Spleen (tissue), 11 donors: ENCODE measurements around the gene RUFY3. TPM values are rescaled to one million over a fixed set of nuclear protein-coding genes. Genes with fewer than 3 reads are reported as not detected.
"Not testable (repeated sequence)": the region's sequence is repeated elsewhere in the genome, so short reads cannot be mapped to it uniquely, and the experiment has no call there.

Source experiments
- DNase-seq: peaks from one replicate; pipeline ENCODE4 v3.0.0-alpha.2; 2020
- H3K27ac ChIP-seq, 8 donors: fragments of 200-600 bp; sonication (generic) in 7 of 8; 1 replicate in 4 of 8; 2 replicates in 4 of 8; pipeline versions ENCODE4 v1.5.0 to v1.8.0; 2016 to 2021; ENCODE audit warnings: inconsistent platforms in 4 of 8, mild to moderate bottlenecking in 4 of 8, moderate library complexity in 1 of 8
- H3K27me3 ChIP-seq, 7 donors: fragments of 200-600 bp; sonication (generic) in 6 of 7; replicated peaks in 1 of 7; 1 replicate in 4 of 7; 2 replicates in 3 of 7; pipeline versions ENCODE4 v1.5.0 to v1.8.0; 2016 to 2021; ENCODE audit warnings: inconsistent platforms in 3 of 7, mild to moderate bottlenecking in 1 of 7
- H3K36me3 ChIP-seq, 6 donors: fragments of 200-600 bp; sonication (generic) in 5 of 6; 1 replicate in 4 of 6; 2 replicates in 2 of 6; pipeline versions ENCODE4 v1.5.0 to v1.8.0; 2016 to 2021; ENCODE audit warnings: inconsistent platforms in 2 of 6
- H3K4me1 ChIP-seq, 6 donors: fragments of 200-600 bp; sonication (generic) in 5 of 6; 1 replicate in 3 of 6; 2 replicates in 3 of 6; pipeline versions ENCODE4 v1.5.0 to v1.8.0; 2016 to 2021; ENCODE audit warnings: inconsistent platforms in 3 of 6
- H3K4me3 ChIP-seq, 8 donors: fragments of 200-600 bp; sonication (generic) in 7 of 8; 1 replicate in 4 of 8; 2 replicates in 4 of 8; pipeline versions ENCODE4 v1.5.0 to v1.8.0; 2016 to 2021; ENCODE audit warnings: inconsistent platforms in 4 of 8, mild to moderate bottlenecking in 4 of 8, moderate library complexity in 2 of 8
- H3K9me3 ChIP-seq, 8 donors: fragments of 200-600 bp; sonication (generic) in 7 of 8; 1 replicate in 4 of 8; 2 replicates in 4 of 8; pipeline versions ENCODE4 v1.5.0 to v1.8.0; 2016 to 2021; ENCODE audit warnings: inconsistent platforms in 4 of 8
- POLR2A ChIP-seq, 3 donors: fragments of 450-650 bp; IDR thresholded peaks; one replicate each; pipeline ENCODE4 v1.5.1; 2017; ENCODE audit warnings: antibody characterized with exemption in 3 of 3, mild to moderate bottlenecking in 1 of 3
- POLR2AphosphoS5 ChIP-seq, 3 donors: sonication (generic); formaldehyde crosslinking; IDR thresholded peaks; one replicate each; pipeline ENCODE4 v1.5.1; 2017; ENCODE audit warnings: antibody characterized with exemption in 3 of 3
- WGBS, 5 donors: extraction: QIAGEN DNeasy Blood & Tissue Kit in 3 of 5; methylation state at CpG; one replicate each; pipeline versions ENCODE4 v1.1.5 to v1.1.7; 2013 to 2018; 5-methylcytosine and 5-hydroxymethylcytosine counted together
- intact Hi-C: fragments of 100-400 bp; cut with DNase I; formaldehyde crosslinking; loops from one replicate; pipeline ENCODE4 v1.15.0; 2023; ENCODE audit warnings: low total_unique reads
- polyA plus RNA-seq, 3 donors: library from polyadenylated mRNA; stranded (reverse); fragments of 200-250 nt; gene quantifications; one replicate each; pipeline ENCODE4 v1.2.1, GENCODE V29; 2013
- total RNA-seq, 7 donors: library from RNA; depleted of rRNA in 3 of 7; stranded (reverse); fragments of >200 nt in 3 of 7; fragmentation: NEBNext Ultra II Directional in 4 of 7; extraction: Animal tissue kit (Norgen Biotek cat#: 25700) in 4 of 7; gene quantifications; one replicate each; pipeline versions ENCODE4 v1.1.0 to v1.2.1, GENCODE V29; 2016 to 2021
- TF ChIP-seq, protein P1 (sequence below), 11 experiments: fragments of 200-600 bp in 7 of 11; fragments of 450-650 bp in 4 of 11; sonication (generic) in 4 of 11; IDR thresholded peaks in 8 of 11; conservative IDR thresholded peaks in 3 of 11; 1 replicate in 7 of 11; 2 replicates in 4 of 11; pipeline versions ENCODE4 v1.4.0 to v1.8.0; 2016 to 2021; ENCODE audit warnings: antibody characterized with exemption in 11 of 11, inconsistent platforms in 4 of 11, mild to moderate bottlenecking in 1 of 11
- donor health status: healthy with polysubstance abuse.
- donor health status: DM: no; HTN: no; CAD: no; lungs with moderate emphysema.
- donor health status: DM: no; HTN: no; CAD: no.
- donor health status: Bipolar disorder and iron deficiency.
- donor health status: healthy.
- donor health status: DM: no; HTN: no; CAD: no.
- donor health status: DM: yes; HTN: yes; CAD: no.

The RUFY3 gene
- total and polyA plus RNA-seq, 10 donors = 19.2 to 96.8 (median 76.2) TPM

- intact Hi-C loops = no loop called here
- H3K36me3 ChIP-seq = peaks cover 0 to 32% (median 5%) of the 10 kb centered on the region in 6 donors
- WGBS, 5 donors = 20 to 50% (median 42%) methylated on average over 1 of the region's 1 CpG
- peaks cover 26 to 66% (median 49%) of the 10 kb centered on the region in 6 donors for H3K4me1 ChIP-seq
- peak overlapping the region in 1 of 8 donors; percentile 84 for H3K4me3 ChIP-seq
- H3K27me3 ChIP-seq = no peaks in the 10 kb centered on the region
- no peak for DNase-seq
- H3K9me3 ChIP-seq = no peaks in the 10 kb centered on the region
- TF ChIP-seq POLR2AphosphoS5 (IDR thresholded peaks at IDR 0.05) (no peak), POLR2A (IDR thresholded peaks at IDR 0.05) (no peak)
- TF ChIP-seq, protein P1, sequence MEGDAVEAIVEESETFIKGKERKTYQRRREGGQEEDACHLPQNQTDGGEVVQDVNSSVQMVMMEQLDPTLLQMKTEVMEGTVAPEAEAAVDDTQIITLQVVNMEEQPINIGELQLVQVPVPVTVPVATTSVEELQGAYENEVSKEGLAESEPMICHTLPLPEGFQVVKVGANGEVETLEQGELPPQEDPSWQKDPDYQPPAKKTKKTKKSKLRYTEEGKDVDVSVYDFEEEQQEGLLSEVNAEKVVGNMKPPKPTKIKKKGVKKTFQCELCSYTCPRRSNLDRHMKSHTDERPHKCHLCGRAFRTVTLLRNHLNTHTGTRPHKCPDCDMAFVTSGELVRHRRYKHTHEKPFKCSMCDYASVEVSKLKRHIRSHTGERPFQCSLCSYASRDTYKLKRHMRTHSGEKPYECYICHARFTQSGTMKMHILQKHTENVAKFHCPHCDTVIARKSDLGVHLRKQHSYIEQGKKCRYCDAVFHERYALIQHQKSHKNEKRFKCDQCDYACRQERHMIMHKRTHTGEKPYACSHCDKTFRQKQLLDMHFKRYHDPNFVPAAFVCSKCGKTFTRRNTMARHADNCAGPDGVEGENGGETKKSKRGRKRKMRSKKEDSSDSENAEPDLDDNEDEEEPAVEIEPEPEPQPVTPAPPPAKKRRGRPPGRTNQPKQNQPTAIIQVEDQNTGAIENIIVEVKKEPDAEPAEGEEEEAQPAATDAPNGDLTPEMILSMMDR (IDR thresholded peaks at IDR 0.05 in 8 of 11, conservative IDR thresholded peaks at IDR 0.05 in 3 of 11) = no peak
- peak overlapping the region in 5 of 8 donors; percentile 13 to 68 (median 39) for H3K27ac ChIP-seq
Observed at GRCh38 chr4:70691661-70692060, 30.1 kb upstream of the RUFY3 start.

DNA sequence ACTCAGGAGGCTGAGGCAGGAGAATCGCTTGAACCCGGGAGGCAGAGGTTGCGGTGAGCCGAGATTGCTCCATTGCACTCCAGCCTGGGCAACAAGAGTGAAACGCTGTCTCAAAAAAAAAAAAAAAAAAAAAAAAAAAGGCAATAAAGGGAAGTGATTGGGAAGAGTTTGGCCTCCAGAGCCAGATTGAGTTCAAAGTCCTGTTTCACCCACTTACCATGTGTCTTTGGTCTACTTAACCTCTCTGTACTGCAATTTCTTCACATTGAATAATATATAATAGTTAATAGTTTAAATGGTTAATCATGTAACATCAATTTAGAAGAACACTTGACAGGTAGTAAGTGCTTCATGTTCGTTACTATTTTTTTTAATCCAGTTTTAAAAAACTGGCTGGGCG is 27.1 kb upstream of the RUFY3 start:
- DNase-seq, H3K27ac ChIP-seq, intact Hi-C loops, H3K27me3 ChIP-seq, H3K4me3 ChIP-seq, H3K9me3 ChIP-seq: not testable (repeated sequence)
- Histone ChIP-seq H3K36me3 (peaks cover 0 to 32% (median 5%) of the 10 kb centered on the region in 6 donors), H3K4me1 (peaks cover 19 to 45% (median 31%) of the 10 kb centered on the region in 6 donors)
- WGBS, 5 donors = 93 to 99% (median 96%) methylated on average over 7 of the region's 7 CpGs

DNA sequence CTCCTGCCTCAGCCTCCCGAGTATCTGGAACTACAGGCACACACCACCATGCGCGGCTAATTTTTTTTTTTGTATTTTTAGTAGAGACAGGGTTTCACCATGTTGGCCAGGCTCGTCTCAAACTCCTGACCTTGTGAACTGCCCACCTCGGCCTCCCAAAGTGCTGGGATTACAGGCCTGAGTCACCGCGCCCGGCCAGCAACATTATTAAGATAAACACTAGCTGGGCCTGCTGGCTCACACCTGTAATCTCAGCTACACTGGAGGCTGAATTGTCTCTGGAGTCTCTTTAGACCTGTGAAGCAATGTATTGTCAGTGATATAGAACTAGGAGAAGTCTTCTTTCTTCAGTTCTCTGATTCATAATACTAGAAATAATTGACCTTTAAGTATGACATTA is 23.3 kb upstream of the RUFY3 start:
- H3K9me3 ChIP-seq, H3K4me3 ChIP-seq, H3K36me3 ChIP-seq, DNase-seq, H3K27me3 ChIP-seq, intact Hi-C loops, H3K27ac ChIP-seq: not testable (repeated sequence)
- 89 to 93% (median 92%) methylated on average over 8 of the region's 8 CpGs for WGBS, 5 donors
- peaks cover 0 to 15% (median 3%) of the 10 kb centered on the region in 6 donors for H3K4me1 ChIP-seq

DNA sequence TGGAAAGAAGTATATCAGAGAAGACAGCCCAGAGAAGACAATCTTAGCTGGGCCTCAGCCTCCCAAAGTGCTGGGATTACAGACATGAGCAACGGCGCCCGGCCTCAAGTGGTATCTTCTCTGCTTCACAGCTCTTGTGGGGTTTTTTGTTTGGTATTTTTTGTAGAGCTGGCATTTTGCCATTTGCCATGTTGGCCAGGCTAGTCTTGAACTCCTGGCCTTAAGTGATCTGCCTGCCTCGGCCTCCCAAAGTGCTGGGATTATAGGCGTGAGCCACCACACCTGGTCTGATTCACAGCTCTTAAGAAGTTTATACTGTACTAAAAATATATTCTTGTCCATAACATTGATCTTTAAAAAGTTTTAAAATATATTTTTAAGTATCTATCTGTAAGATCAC is 21.1 kb upstream of the RUFY3 start:
- Histone ChIP-seq H3K36me3 (peaks cover 0 to 5% (median 0%) of the 10 kb centered on the region in 6 donors), H3K4me1 (peaks cover 0 to 19% (median 11%) of the 10 kb centered on the region in 6 donors), H3K27me3 (no peaks in the 10 kb centered on the region), H3K27ac (no peak overlapping the region), H3K4me3 (no peak overlapping the region), H3K9me3 (no peaks in the 10 kb centered on the region)
- WGBS, 5 donors = 85 to 95% (median 92%) methylated on average over 5 of the region's 5 CpGs
- TF ChIP-seq POLR2AphosphoS5 (IDR thresholded peaks at IDR 0.05) = no peak
- no peak for TF ChIP-seq POLR2A (IDR thresholded peaks at IDR 0.05)
- TF ChIP-seq, protein P1 (IDR thresholded peaks at IDR 0.05 in 8 of 11, conservative IDR thresholded peaks at IDR 0.05 in 3 of 11) = no peak
- intact Hi-C loops = loop anchor here (10.0 kb wide), 1 partner anchor 134 kb away; the partner anchor contains the start of gene GRSF1
- no peak for DNase-seq

GRCh38 chr4:70701271-70701670 is 20.5 kb upstream of the RUFY3 start:
- H3K4me3 ChIP-seq = no peak overlapping the region
- 89 to 97% (median 91%) methylated on average over 1 of the region's 1 CpG for WGBS, 5 donors
- intact Hi-C loops = loop anchor here (10.0 kb wide), 1 partner anchor 134 kb away; the partner anchor contains the start of gene GRSF1

GRCh38 chr4:70702592-70702991 is 19.2 kb upstream of the RUFY3 start:
- Histone ChIP-seq H3K27ac (peak overlapping the region in 1 of 8 donors; percentile 95), H3K4me1 (peaks cover 15 to 37% (median 28%) of the 10 kb centered on the region in 6 donors)
- not testable (repeated sequence) for DNase-seq, H3K27me3 ChIP-seq, H3K4me3 ChIP-seq, H3K36me3 ChIP-seq, H3K9me3 ChIP-seq
- 87 to 93% (median 90%) methylated on average over 2 of the region's 2 CpGs for WGBS, 5 donors
- intact Hi-C loops = loop anchor here (10.0 kb wide), 1 partner anchor 132 kb away; the partner anchor contains the start of gene GRSF1

More at GRCh38 chr4:70701271-70701670, 20.5 kb upstream of the RUFY3 start:
- Histone ChIP-seq H3K9me3 (no peaks in the 10 kb centered on the region), H3K36me3 (no peaks in the 10 kb centered on the region), H3K4me1 (peaks cover 4 to 25% (median 15%) of the 10 kb centered on the region in 6 donors), H3K27ac (no peak overlapping the region), H3K27me3 (no peaks in the 10 kb centered on the region)
- TF ChIP-seq, protein P1 (IDR thresholded peaks at IDR 0.05 in 8 of 11, conservative IDR thresholded peaks at IDR 0.05 in 3 of 11) = no peak
- TF ChIP-seq POLR2A (IDR thresholded peaks at IDR 0.05) (no peak), POLR2AphosphoS5 (IDR thresholded peaks at IDR 0.05) (no peak)
- DNase-seq = no peak
